CD14-positive monocyte (primary cell): Measurements from ENCODE around the gene CBLB. TPM values are rescaled to one million over a fixed set of nuclear protein-coding genes. Genes with fewer than 3 reads are reported as not detected.
A peak's percentile ranks its signal among the peaks of the same experiment; 100 is the strongest.

ENCODE experiments used
- DNase-seq, 3 donors: peaks; one replicate each; pipeline ENCODE4 v3.0.0-alpha.2; 2011 to 2022
- H2AFZ ChIP-seq: 2 replicates; pipeline ENCODE4 v1.6.0; 2012; ENCODE audit warnings: mild to moderate bottlenecking, low read depth, low read length, inconsistent platforms; ENCODE audit not compliant: insufficient read depth, poor library complexity, severe bottlenecking
- H3K27ac ChIP-seq, 2 donors: 1 replicate in 1 of 2; 2 replicates in 1 of 2; pipeline ENCODE4 v1.5.1; 2012 to 2013; ENCODE audit warnings: low read length in 2 of 2, control low read depth in 1 of 2, inconsistent platforms in 1 of 2, low read depth in 1 of 2, mild to moderate bottlenecking in 1 of 2
- H3K27me3 ChIP-seq, 2 donors: one replicate each; pipeline versions ENCODE4 v1.6.0 to v1.6.1; 2011 to 2013; ENCODE audit warnings: low read length in 2 of 2; ENCODE audit not compliant: control insufficient read depth in 2 of 2, insufficient read depth in 2 of 2
- H3K36me3 ChIP-seq, 2 donors: replicated peaks in 1 of 2; 1 replicate in 1 of 2; 2 replicates in 1 of 2; pipeline versions ENCODE4 v1.5.1 to v1.6.1; 2012 to 2013; ENCODE audit warnings: low read length in 2 of 2, control low read depth in 1 of 2, inconsistent platforms in 1 of 2, mild to moderate bottlenecking in 1 of 2; ENCODE audit not compliant: insufficient read depth in 2 of 2, control insufficient read depth in 1 of 2
- H3K4me1 ChIP-seq, 2 donors: 1 replicate in 1 of 2; 2 replicates in 1 of 2; pipeline versions ENCODE4 v1.5.1 to v1.6.1; 2012 to 2013; ENCODE audit warnings: low read length in 2 of 2, control low read depth in 1 of 2, inconsistent platforms in 1 of 2, mild to moderate bottlenecking in 1 of 2, moderate library complexity in 1 of 2; ENCODE audit not compliant: insufficient read depth in 2 of 2, control insufficient read depth in 1 of 2
- H3K4me2 ChIP-seq: replicated peaks from 2 replicates; pipeline ENCODE3; 2012; ENCODE audit warnings: low read length, moderate library complexity, mild to moderate bottlenecking; ENCODE audit not compliant: poor library complexity, severe bottlenecking; ENCODE audit errors: extremely low read depth
- H3K4me3 ChIP-seq, 3 experiments: fragments of 200-600 bp in 1 of 3; sonication (generic) in 1 of 3; replicated peaks in 1 of 3; 1 replicate in 2 of 3; 2 replicates in 1 of 3; pipeline ENCODE4 v1.5.1; 2011 to 2013; ENCODE audit warnings: low read length in 3 of 3, mild to moderate bottlenecking in 3 of 3, control low read depth in 2 of 3, low read depth in 2 of 3, inconsistent platforms in 1 of 3, moderate library complexity in 1 of 3
- H3K79me2 ChIP-seq: 2 replicates; pipeline ENCODE4 v1.6.0; 2012; ENCODE audit warnings: mild to moderate bottlenecking, control low read depth, inconsistent platforms, low read length, moderate library complexity; ENCODE audit not compliant: insufficient read depth
- H3K9ac ChIP-seq: 2 replicates; pipeline ENCODE4 v1.6.0; 2017; ENCODE audit warnings: low read length, mild to moderate bottlenecking; ENCODE audit not compliant: insufficient read depth, poor library complexity, severe bottlenecking
- H3K9me3 ChIP-seq, 2 donors: replicated peaks in 1 of 2; 1 replicate in 1 of 2; 2 replicates in 1 of 2; pipeline versions ENCODE4 v1.5.1 to v1.6.1; 2012 to 2013; ENCODE audit warnings: low read length in 2 of 2, control low read depth in 1 of 2; ENCODE audit not compliant: control insufficient read depth in 1 of 2, insufficient read depth in 1 of 2
- H4K20me1 ChIP-seq: 2 replicates; pipeline ENCODE4 v1.6.0; 2012; ENCODE audit warnings: mild to moderate bottlenecking, low read length, control low read depth, moderate library complexity; ENCODE audit not compliant: insufficient read depth
- H3K27ac Mint-ChIP-seq, 7 donors: one replicate each; pipeline ENCODE4 v1.8.0; 2020; ENCODE audit warnings: mild to moderate bottlenecking in 7 of 7, mixed read lengths in 7 of 7, moderate library complexity in 6 of 7, inconsistent platforms in 2 of 7
- H3K27me3 Mint-ChIP-seq, 3 donors: one replicate each; pipeline ENCODE4 v1.8.0; 2021 to 2022; ENCODE audit warnings: low read depth in 3 of 3, mild to moderate bottlenecking in 3 of 3, mixed read lengths in 3 of 3, moderate library complexity in 3 of 3, inconsistent platforms in 1 of 3
- H3K36me3 Mint-ChIP-seq, 2 donors: one replicate each; pipeline ENCODE4 v1.8.0; 2020; ENCODE audit warnings: mixed read lengths in 2 of 2, inconsistent platforms in 1 of 2, mild to moderate bottlenecking in 1 of 2
- H3K4me1 Mint-ChIP-seq: one replicate; pipeline ENCODE4 v1.8.0; 2020; ENCODE audit warnings: mild to moderate bottlenecking, mixed read lengths
- H3K4me3 Mint-ChIP-seq, 2 donors: one replicate each; pipeline ENCODE4 v1.8.0; 2020; ENCODE audit warnings: mild to moderate bottlenecking in 2 of 2, mixed read lengths in 2 of 2, moderate library complexity in 1 of 2
- H3K9me3 Mint-ChIP-seq, 7 donors: one replicate each; pipeline ENCODE4 v1.8.0; 2020 to 2022; ENCODE audit warnings: mixed read lengths in 7 of 7, mild to moderate bottlenecking in 6 of 7, moderate library complexity in 6 of 7, inconsistent platforms in 2 of 7
- WGBS: methylation state at CpG from one replicate; pipeline ENCODE4 v1.1.5; 2013; ENCODE audit warnings: missing lambda C conversion rate; ENCODE audit not compliant: insufficient coverage; 5-methylcytosine and 5-hydroxymethylcytosine counted together
- intact Hi-C, 2 donors: fragments of 100-400 bp; cut with micrococcal nuclease; formaldehyde crosslinking; loops; one replicate each; pipeline versions ENCODE4 v1.15.0 to v1.15.1; 2023
- polyA plus RNA-seq, 3 donors: library from polyadenylated mRNA; depleted of rRNA in 1 of 3; unstranded in 2 of 3; stranded (reverse) in 1 of 3; fragments of 300-500 nt in 2 of 3; fragments of >200 nt in 1 of 3; fragmentation: Illumina TruSeq in 2 of 3; gene quantifications; 1 replicate in 2 of 3; 2 replicates in 1 of 3; pipeline ENCODE4 v1.2.3, GENCODE V29; 2012 to 2021
- TF ChIP-seq, protein P1 (sequence below): fragments of 200-600 bp; IDR thresholded peaks from one replicate; pipeline ENCODE4 v1.8.0; 2022; ENCODE audit warnings: antibody characterized with exemption, mild to moderate bottlenecking

The CBLB gene
- polyA plus RNA-seq, 3 donors = 1.6 to 8.1 (median 3.6) TPM

DNA sequence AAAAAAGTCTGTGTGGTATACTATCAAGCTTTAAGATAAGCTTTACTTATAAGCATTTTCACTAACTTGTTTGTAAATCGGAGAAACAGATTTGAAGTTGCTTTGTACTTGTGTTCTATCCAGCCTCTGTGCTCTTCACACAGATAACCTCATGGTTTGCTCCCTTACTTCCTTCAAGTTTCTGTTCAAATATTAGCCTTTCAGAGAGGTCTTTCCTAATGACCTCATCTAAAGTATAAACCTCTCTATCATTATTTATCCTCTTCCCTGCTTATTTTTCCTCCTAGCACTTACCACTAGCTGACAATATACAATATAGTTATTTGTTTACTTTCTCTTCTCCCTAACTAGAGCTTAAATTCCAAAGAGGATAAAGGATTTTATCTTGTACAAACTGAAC lies 180.0 kb downstream of the CBLB start:
- H3K4me1 Mint-ChIP-seq = no peaks in the 10 kb centered on the region
- no peaks in the 10 kb centered on the region for H3K27me3 Mint-ChIP-seq
- intact Hi-C loops = loop anchor here in 1 of 2 donors (10.0 kb wide), 1 partner anchor 916 kb away; no protein-coding TSS in a partner anchor
- DNase-seq = no peak
- H3K4me3 Mint-ChIP-seq = no peak overlapping the region
- H3K36me3 ChIP-seq = peaks cover 0 to 21% of the 10 kb centered on the region in 2 donors
- H3K4me1 ChIP-seq = no peaks in the 10 kb centered on the region
- H3K4me3 ChIP-seq = no peak overlapping the region
- no peaks in the 10 kb centered on the region for H4K20me1 ChIP-seq
- no peak overlapping the region for H2AFZ ChIP-seq
- H3K27me3 ChIP-seq = no peaks in the 10 kb centered on the region
- TF ChIP-seq, protein P1, sequence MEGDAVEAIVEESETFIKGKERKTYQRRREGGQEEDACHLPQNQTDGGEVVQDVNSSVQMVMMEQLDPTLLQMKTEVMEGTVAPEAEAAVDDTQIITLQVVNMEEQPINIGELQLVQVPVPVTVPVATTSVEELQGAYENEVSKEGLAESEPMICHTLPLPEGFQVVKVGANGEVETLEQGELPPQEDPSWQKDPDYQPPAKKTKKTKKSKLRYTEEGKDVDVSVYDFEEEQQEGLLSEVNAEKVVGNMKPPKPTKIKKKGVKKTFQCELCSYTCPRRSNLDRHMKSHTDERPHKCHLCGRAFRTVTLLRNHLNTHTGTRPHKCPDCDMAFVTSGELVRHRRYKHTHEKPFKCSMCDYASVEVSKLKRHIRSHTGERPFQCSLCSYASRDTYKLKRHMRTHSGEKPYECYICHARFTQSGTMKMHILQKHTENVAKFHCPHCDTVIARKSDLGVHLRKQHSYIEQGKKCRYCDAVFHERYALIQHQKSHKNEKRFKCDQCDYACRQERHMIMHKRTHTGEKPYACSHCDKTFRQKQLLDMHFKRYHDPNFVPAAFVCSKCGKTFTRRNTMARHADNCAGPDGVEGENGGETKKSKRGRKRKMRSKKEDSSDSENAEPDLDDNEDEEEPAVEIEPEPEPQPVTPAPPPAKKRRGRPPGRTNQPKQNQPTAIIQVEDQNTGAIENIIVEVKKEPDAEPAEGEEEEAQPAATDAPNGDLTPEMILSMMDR = no peak
- H3K27ac Mint-ChIP-seq = peak overlapping the region in 2 of 7 donors; percentile 37
- no peak overlapping the region for H3K9ac ChIP-seq
- peaks cover 25 to 30% of the 10 kb centered on the region in 2 donors for H3K36me3 Mint-ChIP-seq
- WGBS = 100% methylated on average over 1 of the region's 1 CpG
- no peaks in the 10 kb centered on the region for H3K9me3 ChIP-seq
- no peak overlapping the region for H3K4me2 ChIP-seq
- H3K79me2 ChIP-seq = no peaks in the 10 kb centered on the region
- H3K27ac ChIP-seq = no peak overlapping the region
- H3K9me3 Mint-ChIP-seq = no peaks in the 10 kb centered on the region

- H3K79me2 ChIP-seq = no peaks in the 10 kb centered on the region
- no peak overlapping the region for H3K4me3 Mint-ChIP-seq
- no peaks in the 10 kb centered on the region for H3K27me3 Mint-ChIP-seq
- H3K27ac ChIP-seq = no peak overlapping the region
- no CpG with 5 or more reads among the region's 2 CpGs for WGBS
- no peaks in the 10 kb centered on the region for H3K9me3 Mint-ChIP-seq
- peak; percentile 3 to 12 (median 7) for DNase-seq
- no peaks in the 10 kb centered on the region for H4K20me1 ChIP-seq
- H3K27ac Mint-ChIP-seq = no peak overlapping the region
- no peak overlapping the region for H3K4me2 ChIP-seq
- TF ChIP-seq, protein P1 = peak; percentile 93
- no peaks in the 10 kb centered on the region for H3K4me1 ChIP-seq
- intact Hi-C loops = loop anchor here in 1 of 2 donors (10.0 kb wide), 1 partner anchor 918 kb away; no protein-coding TSS in a partner anchor
- H3K27me3 ChIP-seq = no peaks in the 10 kb centered on the region
- no peaks in the 10 kb centered on the region for H3K9me3 ChIP-seq
- no peaks in the 10 kb centered on the region for H3K4me1 Mint-ChIP-seq
- H2AFZ ChIP-seq = no peak overlapping the region
- H3K4me3 ChIP-seq = no peak overlapping the region
- peaks cover 0 to 2% of the 10 kb centered on the region in 2 donors for H3K36me3 ChIP-seq
- H3K36me3 Mint-ChIP-seq = peaks cover 12 to 16% of the 10 kb centered on the region in 2 donors
- no peak overlapping the region for H3K9ac ChIP-seq
These were observed 182.4 kb downstream of the CBLB start for GRCh38 chr3:105686278-105686897.
